CD4-positive, alpha-beta memory T cell (primary cell): ENCODE data around the gene NEGR1. TPM values are rescaled to one million over a fixed set of nuclear protein-coding genes. Genes with fewer than 3 reads are reported as not detected.
A peak's percentile ranks its signal among the peaks of the same experiment; 100 is the strongest.

Experiments
- CTCF ChIA-PET: fragments of 350-600 bp; sonication (Branson Sonifier 250); formaldehyde crosslinking; loops from one replicate; lab custom pipeline; 2021; ENCODE audit warnings: inconsistent platforms; ENCODE audit not compliant: partially characterized antibody; lab: Charles Lee
- POLR2A ChIA-PET: fragments of 350-600 bp; sonication (Branson Sonifier 250); formaldehyde crosslinking; loops from one replicate; lab custom pipeline; 2021; ENCODE audit not compliant: partially characterized antibody; lab: Charles Lee
- DNase-seq, 5 donors: peaks; one replicate each; pipeline versions ENCODE4 v3.0.0 to v3.0.0-alpha.2; 2020 to 2022; ENCODE audit warnings: mixed read lengths in 1 of 5
- H3K27ac ChIP-seq: one replicate; pipeline ENCODE4 v1.7.0; 2013; ENCODE audit warnings: low read depth, low read length
- H3K27me3 ChIP-seq: 2 replicates; pipeline ENCODE4 v1.7.0; 2013; ENCODE audit warnings: mild to moderate bottlenecking, low read length, moderate library complexity; ENCODE audit not compliant: insufficient read depth
- H3K36me3 ChIP-seq: 2 replicates; pipeline ENCODE4 v1.7.0; 2013; ENCODE audit warnings: mild to moderate bottlenecking, low read length, moderate library complexity; ENCODE audit not compliant: insufficient read depth
- H3K4me1 ChIP-seq: 2 replicates; pipeline ENCODE4 v1.7.0; 2013; ENCODE audit warnings: mild to moderate bottlenecking, low read length, moderate library complexity; ENCODE audit not compliant: insufficient read depth
- H3K4me3 ChIP-seq, 2 donors: one replicate each; pipeline ENCODE4 v1.7.0; 2013; ENCODE audit warnings: low read length in 2 of 2, mild to moderate bottlenecking in 1 of 2
- H3K9me3 ChIP-seq, 2 donors: one replicate each; pipeline ENCODE4 v1.7.0; 2013; ENCODE audit warnings: low read length in 2 of 2, control low read depth in 1 of 2; ENCODE audit not compliant: control insufficient read depth in 1 of 2
- H3K27ac Mint-ChIP-seq, 7 donors: one replicate each; pipeline ENCODE4 v1.8.0; 2020 to 2021; ENCODE audit warnings: mixed read lengths in 7 of 7, mild to moderate bottlenecking in 6 of 7, inconsistent platforms in 3 of 7, moderate library complexity in 3 of 7
- H3K27me3 Mint-ChIP-seq, 2 donors: one replicate each; pipeline ENCODE4 v1.8.0; 2020 to 2021; ENCODE audit warnings: mixed read lengths in 2 of 2
- H3K36me3 Mint-ChIP-seq, 2 donors: one replicate each; pipeline ENCODE4 v1.8.0; 2020 to 2021; ENCODE audit warnings: mixed read lengths in 2 of 2, inconsistent platforms in 1 of 2, mild to moderate bottlenecking in 1 of 2
- H3K4me1 Mint-ChIP-seq, 4 donors: one replicate each; pipeline ENCODE4 v1.8.0; 2020 to 2021; ENCODE audit warnings: mixed read lengths in 4 of 4, mild to moderate bottlenecking in 1 of 4
- H3K4me3 Mint-ChIP-seq, 8 donors: one replicate each; pipeline ENCODE4 v1.8.0; 2020 to 2021; ENCODE audit warnings: mixed read lengths in 8 of 8, mild to moderate bottlenecking in 7 of 8, moderate library complexity in 6 of 8, inconsistent platforms in 3 of 8
- H3K9me3 Mint-ChIP-seq, 8 donors: one replicate each; pipeline ENCODE4 v1.8.0; 2020 to 2021; ENCODE audit warnings: mixed read lengths in 8 of 8, mild to moderate bottlenecking in 5 of 8, inconsistent platforms in 3 of 8, moderate library complexity in 1 of 8
- intact Hi-C: fragments of 100-400 bp; cut with micrococcal nuclease; formaldehyde crosslinking; loops from one replicate; pipeline ENCODE4 v1.15.1; 2023
- polyA plus RNA-seq, 2 donors: library from polyadenylated mRNA; unstranded; fragments of 300-500 nt; fragmentation: Illumina TruSeq; gene quantifications; one replicate each; pipeline ENCODE4 v1.2.3, GENCODE V29; 2021
- total RNA-seq, 2 experiments: library from RNA; stranded (reverse); gene quantifications; one replicate each; pipeline ENCODE4 v1.2.3, GENCODE V29; 2021

NEGR1 gene
- total and polyA plus RNA-seq, 4 experiments from 2014 or later, result not detected

GRCh38 chr1:72101840-72102632, 180.3 kb downstream of the NEGR1 start:
- H3K9me3 Mint-ChIP-seq, result peaks cover 0 to 5% (median under 1%) of the 10 kb centered on the region in 8 donors
- Histone ChIP-seq H3K36me3 (no peaks in the 10 kb centered on the region), H3K4me3 (no peak overlapping the region), H3K9me3 (no peaks in the 10 kb centered on the region), H3K27me3 (no peaks in the 10 kb centered on the region), H3K27ac (no peak overlapping the region), H3K4me1 (no peaks in the 10 kb centered on the region)
- POLR2A ChIA-PET, result no interaction called here
- no peaks in the 10 kb centered on the region for H3K4me1 Mint-ChIP-seq
- H3K27ac Mint-ChIP-seq, result no peak overlapping the region
- no peak overlapping the region for H3K4me3 Mint-ChIP-seq
- no peaks in the 10 kb centered on the region for H3K36me3 Mint-ChIP-seq
- no peak for DNase-seq
- H3K27me3 Mint-ChIP-seq, result no peaks in the 10 kb centered on the region
- intact Hi-C loops, result no loop called here
- CTCF ChIA-PET, result no interaction called here

- no peaks in the 10 kb centered on the region for H3K27me3 ChIP-seq
- intact Hi-C loops, result no loop called here
- no peaks in the 10 kb centered on the region for H3K9me3 ChIP-seq
- ChIA-PET CTCF (no interaction called here), POLR2A (no interaction called here)
- no peaks in the 10 kb centered on the region for H3K27me3 Mint-ChIP-seq
- peaks cover 0 to 5% (median under 1%) of the 10 kb centered on the region in 8 donors for H3K9me3 Mint-ChIP-seq
- H3K4me3 ChIP-seq, result no peak overlapping the region
- no peaks in the 10 kb centered on the region for H3K4me1 ChIP-seq
- H3K4me1 Mint-ChIP-seq, result no peaks in the 10 kb centered on the region
- no peaks in the 10 kb centered on the region for H3K36me3 Mint-ChIP-seq
- no peak overlapping the region for H3K27ac Mint-ChIP-seq
- DNase-seq, result peak in 1 of 5 donors; percentile 13
- H3K36me3 ChIP-seq, result no peaks in the 10 kb centered on the region
- H3K4me3 Mint-ChIP-seq, result no peak overlapping the region
- no peak overlapping the region for H3K27ac ChIP-seq
These were observed 181.6 kb downstream of the NEGR1 start for GRCh38 chr1:72100771-72101170.

GRCh38 chr1:72097851-72098570, 184.3 kb downstream of the NEGR1 start:
- Mint-ChIP-seq H3K27ac (no peak overlapping the region), H3K36me3 (no peaks in the 10 kb centered on the region), H3K4me3 (no peak overlapping the region), H3K4me1 (no peaks in the 10 kb centered on the region), H3K9me3 (peaks cover 0 to 5% (median 0%) of the 10 kb centered on the region in 8 donors), H3K27me3 (no peaks in the 10 kb centered on the region)
- no peak for DNase-seq
- Histone ChIP-seq H3K4me1 (no peaks in the 10 kb centered on the region), H3K27ac (no peak overlapping the region), H3K4me3 (no peak overlapping the region), H3K27me3 (no peaks in the 10 kb centered on the region), H3K9me3 (no peaks in the 10 kb centered on the region), H3K36me3 (no peaks in the 10 kb centered on the region)
- ChIA-PET CTCF (no interaction called here), POLR2A (no interaction called here)
- intact Hi-C loops, result no loop called here

GRCh38 chr1:72094209-72094608, 188.1 kb downstream of the NEGR1 start:
- Mint-ChIP-seq H3K36me3 (no peaks in the 10 kb centered on the region), H3K27ac (no peak overlapping the region), H3K27me3 (no peaks in the 10 kb centered on the region), H3K4me1 (no peaks in the 10 kb centered on the region), H3K4me3 (no peak overlapping the region), H3K9me3 (peaks cover 0 to 2% (median 0%) of the 10 kb centered on the region in 8 donors)
- Histone ChIP-seq H3K9me3 (no peaks in the 10 kb centered on the region), H3K4me1 (no peaks in the 10 kb centered on the region), H3K27ac (no peak overlapping the region), H3K36me3 (no peaks in the 10 kb centered on the region), H3K4me3 (no peak overlapping the region), H3K27me3 (no peaks in the 10 kb centered on the region)
- DNase-seq, result no peak
- CTCF ChIA-PET, result no interaction called here
- intact Hi-C loops, result no loop called here
- POLR2A ChIA-PET, result no interaction called here

- H3K4me1 ChIP-seq, result no peaks in the 10 kb centered on the region
- CTCF ChIA-PET, result no interaction called here
- intact Hi-C loops, result no loop called here
- no peaks in the 10 kb centered on the region for H3K27me3 ChIP-seq
- H3K4me3 ChIP-seq, result no peak overlapping the region
- POLR2A ChIA-PET, result no interaction called here
- Mint-ChIP-seq H3K4me1 (no peaks in the 10 kb centered on the region), H3K4me3 (no peak overlapping the region), H3K27me3 (no peaks in the 10 kb centered on the region), H3K9me3 (peaks cover 0 to 3% (median 0%) of the 10 kb centered on the region in 8 donors), H3K27ac (no peak overlapping the region), H3K36me3 (no peaks in the 10 kb centered on the region)
- DNase-seq, result no peak
- no peak overlapping the region for H3K27ac ChIP-seq
- no peaks in the 10 kb centered on the region for H3K36me3 ChIP-seq
- H3K9me3 ChIP-seq, result peaks cover 0 to 3% of the 10 kb centered on the region in 2 donors
These were observed 195.9 kb downstream of the NEGR1 start for GRCh38 chr1:72086394-72086793.

GRCh38 chr1:72075425-72075824, 206.9 kb downstream of the NEGR1 start:
- H3K9me3 ChIP-seq, result no peaks in the 10 kb centered on the region
- no peaks in the 10 kb centered on the region for H3K36me3 Mint-ChIP-seq
- DNase-seq, result no peak
- H3K4me3 ChIP-seq, result no peak overlapping the region
- H3K27me3 Mint-ChIP-seq, result no peaks in the 10 kb centered on the region
- POLR2A ChIA-PET, result no interaction called here
- H3K4me1 ChIP-seq, result no peaks in the 10 kb centered on the region
- H3K9me3 Mint-ChIP-seq, result peaks cover 0 to 6% (median 0%) of the 10 kb centered on the region in 8 donors
- CTCF ChIA-PET, result no interaction called here
- no peak overlapping the region for H3K27ac Mint-ChIP-seq
- H3K36me3 ChIP-seq, result no peaks in the 10 kb centered on the region
- intact Hi-C loops, result no loop called here
- H3K4me1 Mint-ChIP-seq, result no peaks in the 10 kb centered on the region
- H3K27ac ChIP-seq, result no peak overlapping the region
- H3K4me3 Mint-ChIP-seq, result no peak overlapping the region
- H3K27me3 ChIP-seq, result no peaks in the 10 kb centered on the region

- Histone ChIP-seq H3K9me3 (no peaks in the 10 kb centered on the region), H3K27me3 (no peaks in the 10 kb centered on the region), H3K27ac (no peak overlapping the region), H3K4me3 (no peak overlapping the region), H3K36me3 (no peaks in the 10 kb centered on the region), H3K4me1 (no peaks in the 10 kb centered on the region)
- Mint-ChIP-seq H3K27me3 (no peaks in the 10 kb centered on the region), H3K36me3 (no peaks in the 10 kb centered on the region), H3K27ac (no peak overlapping the region), H3K9me3 (peaks cover 0 to 12% (median 3%) of the 10 kb centered on the region in 8 donors), H3K4me1 (no peaks in the 10 kb centered on the region), H3K4me3 (no peak overlapping the region)
- DNase-seq, result no peak
- POLR2A ChIA-PET, result no interaction called here
- intact Hi-C loops, result no loop called here
- CTCF ChIA-PET, result no interaction called here
These were observed 215.9 kb downstream of the NEGR1 start for GRCh38 chr1:72066431-72066830.
